ENCODE measurements around the gene ATF4. TPM values are rescaled to one million over a fixed set of nuclear protein-coding genes. Genes with fewer than 3 reads are reported as not detected.

The ATF4 gene
- polyA plus RNA-seq, 1 donor from 2014 or later, result 394 TPM

DNA sequence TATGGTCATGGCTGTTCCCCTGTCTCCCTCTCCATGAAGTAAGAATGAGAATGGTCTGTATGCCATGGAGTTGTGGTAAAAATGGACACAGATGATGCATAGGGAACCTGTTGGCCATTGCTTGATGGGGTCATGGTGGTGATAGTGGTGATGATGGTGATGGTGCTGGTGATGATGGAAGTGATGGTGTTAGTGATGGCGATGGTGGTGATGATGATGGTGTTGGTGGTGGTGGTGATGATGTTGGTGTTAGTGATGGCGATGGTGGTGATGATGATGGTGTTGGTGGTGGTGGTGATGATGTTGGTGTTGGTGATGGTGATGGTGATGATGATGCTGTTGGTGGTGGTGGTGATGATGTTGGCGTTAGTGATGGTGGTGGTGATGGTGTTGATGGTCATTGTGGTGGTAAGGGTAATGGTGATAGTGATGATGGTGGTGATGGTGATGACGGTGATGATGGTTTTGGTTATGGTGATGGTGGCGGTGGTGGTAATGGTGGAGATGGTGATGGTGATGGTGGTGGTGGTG, 45.1 kb downstream of the ATF4 start:
- no peaks in the 10 kb centered on the region for H4K20me1 ChIP-seq (ENCODE audit: insufficient read depth)
- no peak overlapping the region for H3K4me3 ChIP-seq (ENCODE audit: low read length)
- no peak overlapping the region for H3K4me2 ChIP-seq (ENCODE audit: low read length)
- no peak overlapping the region for H2AFZ ChIP-seq (ENCODE audit: low read depth, low read length)
- no peak overlapping the region for H3K9ac ChIP-seq (ENCODE audit: low read length)
- H3K27me3 ChIP-seq (ENCODE audit: insufficient read depth, low read depth, low read length), result peaks cover 2% of the 10 kb centered on the region
- TF ChIP-seq RAD21 (conservative IDR thresholded peaks at IDR 0.05) (no peak), SMC3 (conservative IDR thresholded peaks at IDR 0.05; ENCODE audit: poor library complexity) (no peak), TAF1 (IDR thresholded peaks at IDR 0.05; ENCODE audit: low read depth) (no peak), EZH2 (IDR thresholded peaks at IDR 0.05; ENCODE audit: borderline replicate concordance, insufficient read depth, low read length, poor library complexity, severe bottlenecking) (no peak), EP300 (conservative IDR thresholded peaks at IDR 0.05; ENCODE audit: poor library complexity, severe bottlenecking) (no peak)
- TF ChIP-seq, protein P1, sequence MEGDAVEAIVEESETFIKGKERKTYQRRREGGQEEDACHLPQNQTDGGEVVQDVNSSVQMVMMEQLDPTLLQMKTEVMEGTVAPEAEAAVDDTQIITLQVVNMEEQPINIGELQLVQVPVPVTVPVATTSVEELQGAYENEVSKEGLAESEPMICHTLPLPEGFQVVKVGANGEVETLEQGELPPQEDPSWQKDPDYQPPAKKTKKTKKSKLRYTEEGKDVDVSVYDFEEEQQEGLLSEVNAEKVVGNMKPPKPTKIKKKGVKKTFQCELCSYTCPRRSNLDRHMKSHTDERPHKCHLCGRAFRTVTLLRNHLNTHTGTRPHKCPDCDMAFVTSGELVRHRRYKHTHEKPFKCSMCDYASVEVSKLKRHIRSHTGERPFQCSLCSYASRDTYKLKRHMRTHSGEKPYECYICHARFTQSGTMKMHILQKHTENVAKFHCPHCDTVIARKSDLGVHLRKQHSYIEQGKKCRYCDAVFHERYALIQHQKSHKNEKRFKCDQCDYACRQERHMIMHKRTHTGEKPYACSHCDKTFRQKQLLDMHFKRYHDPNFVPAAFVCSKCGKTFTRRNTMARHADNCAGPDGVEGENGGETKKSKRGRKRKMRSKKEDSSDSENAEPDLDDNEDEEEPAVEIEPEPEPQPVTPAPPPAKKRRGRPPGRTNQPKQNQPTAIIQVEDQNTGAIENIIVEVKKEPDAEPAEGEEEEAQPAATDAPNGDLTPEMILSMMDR (IDR thresholded peaks at IDR 0.05; ENCODE audit: poor library complexity, severe bottlenecking), result no peak
- H3K9me2 ChIP-seq (ENCODE audit: insufficient read depth, low read length), result no peaks in the 10 kb centered on the region
- H3F3A ChIP-seq (ENCODE audit: insufficient read depth, low read length, poor library complexity, severe bottlenecking), result no peaks in the 10 kb centered on the region
- H3K36me3 ChIP-seq (ENCODE audit: insufficient read depth, low read length), result no peaks in the 10 kb centered on the region
- H3K27ac ChIP-seq (ENCODE audit: low read length), result no peak overlapping the region
- no peaks in the 10 kb centered on the region for H3K79me2 ChIP-seq (replicated peaks; ENCODE audit: insufficient read depth, low read length)
- H3K9me3 ChIP-seq (ENCODE audit: low read length), result no peaks in the 10 kb centered on the region

DNA sequence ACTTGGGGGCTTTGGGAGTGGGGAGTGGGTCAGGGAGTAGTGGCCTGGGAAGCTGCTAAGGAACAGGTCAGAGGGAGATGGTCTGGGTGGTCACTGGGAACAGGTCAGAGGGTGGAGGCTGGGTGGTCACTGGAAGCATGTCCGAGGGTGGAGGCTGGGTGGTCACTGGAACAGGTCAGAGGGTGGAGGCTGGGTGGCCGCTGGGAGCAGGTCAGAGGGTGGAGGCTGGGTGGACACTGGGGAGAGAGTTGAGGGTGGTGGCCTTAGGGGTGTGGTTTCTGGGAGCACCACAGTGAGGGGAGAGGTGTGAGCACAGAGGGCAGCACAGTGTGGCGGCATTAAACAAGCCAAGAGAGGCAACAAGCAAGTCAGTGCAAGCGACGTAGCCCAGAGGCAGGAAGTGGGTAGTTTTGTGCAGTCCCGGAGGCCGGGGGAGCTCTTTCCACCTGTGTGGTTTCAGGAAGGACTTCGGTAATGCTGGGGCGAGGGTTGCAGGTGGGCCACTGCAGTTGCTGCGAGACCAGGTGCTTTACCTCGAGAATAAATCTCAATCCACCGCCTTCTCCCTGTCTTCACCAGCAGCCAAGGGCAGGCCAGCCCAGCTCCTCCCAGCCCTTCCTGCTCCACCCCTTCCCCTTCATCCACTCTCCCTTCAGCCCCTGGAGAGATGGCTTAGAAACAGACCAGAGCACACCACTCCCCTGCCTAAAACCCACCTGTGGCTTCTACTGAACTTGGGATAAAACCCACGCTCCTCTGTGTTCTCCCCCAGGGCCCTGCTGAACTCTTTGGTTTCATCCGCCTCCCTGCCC, 47.0 kb downstream of the ATF4 start:
- Histone ChIP-seq H4K20me1 (ENCODE audit: insufficient read depth) (no peaks in the 10 kb centered on the region), H3K4me3 (ENCODE audit: low read length) (no peak overlapping the region), H3K27ac (ENCODE audit: low read length) (no peak overlapping the region), H3K36me3 (ENCODE audit: insufficient read depth, low read length) (no peaks in the 10 kb centered on the region), H3K9me3 (ENCODE audit: low read length) (no peaks in the 10 kb centered on the region), H2AFZ (ENCODE audit: low read depth, low read length) (no peak overlapping the region), H3K4me2 (ENCODE audit: low read length) (no peak overlapping the region), H3K27me3 (ENCODE audit: insufficient read depth, low read depth, low read length) (no peaks in the 10 kb centered on the region), H3K79me2 (replicated peaks; ENCODE audit: insufficient read depth, low read length) (no peaks in the 10 kb centered on the region), H3F3A (ENCODE audit: insufficient read depth, low read length, poor library complexity, severe bottlenecking) (no peaks in the 10 kb centered on the region), H3K9me2 (ENCODE audit: insufficient read depth, low read length) (no peaks in the 10 kb centered on the region), H3K9ac (ENCODE audit: low read length) (no peak overlapping the region)
- TF ChIP-seq RAD21 (conservative IDR thresholded peaks at IDR 0.05), result no peak
- no peak for TF ChIP-seq POLR2AphosphoS5 (IDR thresholded peaks at IDR 0.05)
- TF ChIP-seq EZH2 (IDR thresholded peaks at IDR 0.05; ENCODE audit: borderline replicate concordance, insufficient read depth, low read length, poor library complexity, severe bottlenecking), result no peak
- TF ChIP-seq EP300 (conservative IDR thresholded peaks at IDR 0.05; ENCODE audit: poor library complexity, severe bottlenecking), result no peak
- TF ChIP-seq MXI1 (conservative IDR thresholded peaks at IDR 0.05; ENCODE audit: poor library complexity, severe bottlenecking), result no peak
- TF ChIP-seq TAF1 (IDR thresholded peaks at IDR 0.05; ENCODE audit: low read depth), result no peak
- TF ChIP-seq, protein P1 (IDR thresholded peaks at IDR 0.05; ENCODE audit: poor library complexity, severe bottlenecking), result no peak
